Subcutaneous adipose tissue (tissue), 4 donors: Measurements from ENCODE around the gene WDR88. TPM values are rescaled to one million over a fixed set of nuclear protein-coding genes. Genes with fewer than 3 reads are reported as not detected.

Experiments
- total RNA-seq, 4 donors: library from RNA; depleted of rRNA; stranded (reverse); fragments of >200 nt; gene quantifications; one replicate each; pipeline ENCODE4 v1.1.0, GENCODE V29; 2016
- TF ChIP-seq, protein P1 (sequence below): fragments of 450-650 bp; IDR thresholded peaks from one replicate; pipeline ENCODE4 v1.5.1; 2016; ENCODE audit warnings: low read depth, mild to moderate bottlenecking, control low read depth, antibody characterized with exemption, moderate library complexity

The WDR88 gene
- total RNA-seq, 4 donors from 2014 or later, result not detected

DNA sequence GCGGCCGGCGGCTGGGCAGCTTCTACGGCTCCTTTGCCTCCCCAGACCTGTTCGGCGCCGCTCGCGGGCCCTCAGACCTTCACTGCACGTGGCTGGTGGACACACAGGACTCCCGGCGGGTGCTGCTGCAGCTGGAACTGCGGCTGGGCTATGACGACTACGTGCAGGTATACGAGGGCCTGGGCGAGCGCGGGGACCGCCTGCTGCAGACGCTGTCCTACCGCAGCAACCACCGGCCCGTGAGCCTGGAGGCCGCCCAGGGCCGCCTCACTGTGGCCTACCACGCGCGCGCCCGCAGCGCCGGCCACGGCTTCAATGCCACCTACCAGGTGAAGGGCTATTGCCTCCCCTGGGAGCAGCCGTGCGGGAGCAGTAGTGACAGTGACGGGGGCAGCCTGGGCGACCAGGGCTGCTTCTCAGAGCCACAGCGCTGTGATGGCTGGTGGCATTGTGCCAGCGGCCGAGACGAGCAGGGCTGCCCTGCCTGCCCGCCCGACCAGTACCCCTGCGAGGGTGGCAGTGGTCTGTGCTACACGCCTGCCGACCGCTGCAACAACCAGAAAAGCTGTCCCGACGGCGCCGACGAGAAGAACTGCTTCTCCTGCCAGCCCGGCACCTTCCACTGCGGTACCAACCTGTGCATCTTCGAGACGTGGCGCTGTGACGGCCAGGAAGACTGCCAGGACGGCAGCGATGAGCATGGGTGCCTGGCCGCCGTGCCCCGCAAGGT is 73.8 kb downstream of the WDR88 start:
- TF ChIP-seq, protein P1, sequence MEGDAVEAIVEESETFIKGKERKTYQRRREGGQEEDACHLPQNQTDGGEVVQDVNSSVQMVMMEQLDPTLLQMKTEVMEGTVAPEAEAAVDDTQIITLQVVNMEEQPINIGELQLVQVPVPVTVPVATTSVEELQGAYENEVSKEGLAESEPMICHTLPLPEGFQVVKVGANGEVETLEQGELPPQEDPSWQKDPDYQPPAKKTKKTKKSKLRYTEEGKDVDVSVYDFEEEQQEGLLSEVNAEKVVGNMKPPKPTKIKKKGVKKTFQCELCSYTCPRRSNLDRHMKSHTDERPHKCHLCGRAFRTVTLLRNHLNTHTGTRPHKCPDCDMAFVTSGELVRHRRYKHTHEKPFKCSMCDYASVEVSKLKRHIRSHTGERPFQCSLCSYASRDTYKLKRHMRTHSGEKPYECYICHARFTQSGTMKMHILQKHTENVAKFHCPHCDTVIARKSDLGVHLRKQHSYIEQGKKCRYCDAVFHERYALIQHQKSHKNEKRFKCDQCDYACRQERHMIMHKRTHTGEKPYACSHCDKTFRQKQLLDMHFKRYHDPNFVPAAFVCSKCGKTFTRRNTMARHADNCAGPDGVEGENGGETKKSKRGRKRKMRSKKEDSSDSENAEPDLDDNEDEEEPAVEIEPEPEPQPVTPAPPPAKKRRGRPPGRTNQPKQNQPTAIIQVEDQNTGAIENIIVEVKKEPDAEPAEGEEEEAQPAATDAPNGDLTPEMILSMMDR, result no peak

DNA sequence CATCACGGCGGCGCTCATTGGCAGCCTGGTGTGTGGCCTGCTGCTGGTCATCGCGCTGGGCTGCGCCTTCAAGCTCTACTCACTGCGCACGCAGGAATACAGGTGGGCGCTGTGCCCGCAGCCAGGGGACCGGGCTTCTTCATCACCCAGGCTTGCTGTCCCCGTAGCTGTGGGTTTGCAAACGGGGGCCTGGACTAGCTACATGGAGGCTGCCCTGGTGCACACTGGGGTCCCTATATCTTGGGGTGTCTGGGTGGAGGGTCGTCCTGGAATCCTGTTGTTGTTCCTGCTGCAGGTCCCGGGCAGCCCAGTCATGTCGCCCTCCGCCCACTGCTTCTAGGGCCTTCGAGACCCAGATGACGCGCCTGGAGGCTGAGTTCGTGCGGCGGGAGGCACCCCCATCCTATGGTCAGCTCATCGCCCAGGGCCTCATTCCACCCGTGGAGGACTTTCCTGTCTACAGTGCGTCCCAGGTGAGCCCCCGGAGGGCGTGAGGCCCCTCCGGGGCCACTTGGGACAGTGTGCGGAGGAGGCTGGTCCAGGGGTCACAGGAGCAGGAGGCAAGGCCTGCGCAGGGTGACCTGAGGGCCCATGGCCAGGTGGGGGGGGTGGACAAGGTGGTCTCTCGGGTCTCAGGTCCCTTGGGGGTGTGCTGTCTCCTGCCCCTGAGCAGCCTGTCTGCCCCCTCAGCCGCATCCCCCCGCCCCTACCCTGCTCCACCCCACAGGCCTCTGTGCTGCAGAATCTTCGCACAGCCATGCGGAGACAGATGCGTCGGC is 74.5 kb downstream of the WDR88 start:
- TF ChIP-seq, protein P1, result no peak

GRCh38 chr19:33207040-33207620 is 75.2 kb downstream of the WDR88 start:
- TF ChIP-seq, protein P1, result no peak

- TF ChIP-seq, protein P1, result no peak
Observed at GRCh38 chr19:33207903-33208302, 76.0 kb downstream of the WDR88 start.

GRCh38 chr19:33208371-33208895 is 76.5 kb downstream of the WDR88 start:
- TF ChIP-seq, protein P1, result no peak

DNA sequence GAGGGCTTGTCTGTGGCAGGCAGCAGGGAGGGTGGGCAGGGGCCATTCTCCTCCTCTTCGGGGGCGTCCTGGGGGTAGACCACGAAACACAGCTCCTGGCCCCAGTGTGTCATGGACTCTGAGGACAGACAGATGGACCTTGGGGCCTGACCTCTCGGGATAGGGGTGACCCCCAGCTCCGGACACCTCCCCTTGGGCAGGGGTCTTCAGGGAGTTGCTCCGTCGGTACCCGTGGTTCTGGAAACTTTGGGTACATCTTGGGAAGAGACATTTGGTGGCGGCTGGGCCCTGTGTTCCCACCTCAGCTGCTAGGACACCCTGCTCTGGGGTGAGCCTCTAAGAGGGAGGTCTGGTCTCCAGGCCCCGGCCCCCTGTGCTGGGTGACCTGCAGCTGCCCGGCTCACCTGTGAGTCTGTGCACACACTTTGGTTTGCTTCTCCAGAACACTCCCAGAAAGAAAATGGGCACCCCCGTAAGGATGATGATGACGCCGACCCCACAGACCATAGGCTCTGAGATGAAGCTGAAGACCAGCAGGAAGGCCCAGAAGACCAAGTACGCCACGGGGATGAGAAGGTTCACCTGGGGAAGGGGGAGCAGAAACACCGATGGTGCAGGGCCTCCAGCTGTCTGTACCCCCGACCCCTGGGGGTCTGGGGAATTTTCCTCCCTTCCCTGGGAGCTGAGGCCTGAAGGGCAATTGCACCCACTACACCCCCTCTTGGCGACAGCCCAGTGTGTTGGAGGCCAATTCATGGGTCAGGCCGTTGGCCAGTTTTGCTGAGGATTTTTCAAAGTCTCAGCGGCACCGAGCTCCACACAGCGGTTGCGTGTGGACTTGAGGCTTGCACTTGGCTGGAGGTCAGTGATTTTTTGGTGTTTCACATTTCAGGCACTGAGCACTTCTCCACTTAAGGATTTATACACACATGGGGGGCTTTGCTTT is 77.3 kb downstream of the WDR88 start:
- TF ChIP-seq, protein P1, result no peak
